ENCODE results near the gene LAMP1.
"Not testable (repeated sequence)": the region's sequence is repeated elsewhere in the genome, so short reads cannot be mapped to it uniquely, and the experiment has no call there.

Gene LAMP1

DNA sequence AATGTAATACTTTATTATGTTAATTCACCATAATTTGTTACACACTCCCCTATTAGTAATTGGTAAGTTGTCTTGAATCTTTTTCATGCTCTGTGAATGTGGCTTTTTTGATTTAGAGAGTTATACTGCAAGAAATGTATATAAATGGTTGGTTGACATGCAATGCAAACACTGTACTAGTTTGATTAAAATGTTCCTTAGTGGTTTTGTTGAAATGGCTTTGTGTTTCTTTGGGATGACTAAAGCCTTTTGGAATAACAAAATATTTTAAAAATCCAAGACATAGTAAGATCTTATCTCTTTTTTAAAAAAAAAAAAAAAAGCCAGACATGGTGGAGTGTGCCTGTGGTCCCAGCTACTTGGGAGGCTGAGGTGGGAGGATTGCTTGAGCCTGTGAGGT lies 10.5 kb downstream of the LAMP1 start:
- TF ChIP-seq, protein P1, sequence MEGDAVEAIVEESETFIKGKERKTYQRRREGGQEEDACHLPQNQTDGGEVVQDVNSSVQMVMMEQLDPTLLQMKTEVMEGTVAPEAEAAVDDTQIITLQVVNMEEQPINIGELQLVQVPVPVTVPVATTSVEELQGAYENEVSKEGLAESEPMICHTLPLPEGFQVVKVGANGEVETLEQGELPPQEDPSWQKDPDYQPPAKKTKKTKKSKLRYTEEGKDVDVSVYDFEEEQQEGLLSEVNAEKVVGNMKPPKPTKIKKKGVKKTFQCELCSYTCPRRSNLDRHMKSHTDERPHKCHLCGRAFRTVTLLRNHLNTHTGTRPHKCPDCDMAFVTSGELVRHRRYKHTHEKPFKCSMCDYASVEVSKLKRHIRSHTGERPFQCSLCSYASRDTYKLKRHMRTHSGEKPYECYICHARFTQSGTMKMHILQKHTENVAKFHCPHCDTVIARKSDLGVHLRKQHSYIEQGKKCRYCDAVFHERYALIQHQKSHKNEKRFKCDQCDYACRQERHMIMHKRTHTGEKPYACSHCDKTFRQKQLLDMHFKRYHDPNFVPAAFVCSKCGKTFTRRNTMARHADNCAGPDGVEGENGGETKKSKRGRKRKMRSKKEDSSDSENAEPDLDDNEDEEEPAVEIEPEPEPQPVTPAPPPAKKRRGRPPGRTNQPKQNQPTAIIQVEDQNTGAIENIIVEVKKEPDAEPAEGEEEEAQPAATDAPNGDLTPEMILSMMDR (IDR thresholded peaks at IDR 0.05; ENCODE audit: low read depth, low read length, missing control alignments) = no peak
- DNase-seq (ENCODE audit: low read depth) = no peak
- H3K4me3 ChIP-seq (ENCODE audit: low read depth, low read length) = no peak overlapping the region

DNA sequence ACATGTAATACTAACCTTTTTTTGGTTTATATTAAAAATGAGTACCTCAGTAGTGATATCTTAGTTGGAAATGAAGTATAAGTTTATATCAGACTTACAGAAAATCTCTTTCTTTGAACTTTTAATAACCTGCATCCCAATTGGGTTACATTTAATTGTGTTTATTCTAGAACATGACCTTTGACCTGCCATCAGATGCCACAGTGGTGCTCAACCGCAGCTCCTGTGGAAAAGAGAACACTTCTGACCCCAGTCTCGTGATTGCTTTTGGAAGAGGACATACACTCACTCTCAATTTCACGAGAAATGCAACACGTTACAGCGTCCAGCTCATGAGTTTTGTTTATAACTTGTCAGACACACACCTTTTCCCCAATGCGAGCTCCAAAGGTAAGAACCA lies 12.4 kb downstream of the LAMP1 start:
- TF ChIP-seq, protein P1 (IDR thresholded peaks at IDR 0.05; ENCODE audit: low read depth, low read length, missing control alignments) = no peak
- no peak overlapping the region for H3K4me3 ChIP-seq (ENCODE audit: low read depth, low read length)

DNA sequence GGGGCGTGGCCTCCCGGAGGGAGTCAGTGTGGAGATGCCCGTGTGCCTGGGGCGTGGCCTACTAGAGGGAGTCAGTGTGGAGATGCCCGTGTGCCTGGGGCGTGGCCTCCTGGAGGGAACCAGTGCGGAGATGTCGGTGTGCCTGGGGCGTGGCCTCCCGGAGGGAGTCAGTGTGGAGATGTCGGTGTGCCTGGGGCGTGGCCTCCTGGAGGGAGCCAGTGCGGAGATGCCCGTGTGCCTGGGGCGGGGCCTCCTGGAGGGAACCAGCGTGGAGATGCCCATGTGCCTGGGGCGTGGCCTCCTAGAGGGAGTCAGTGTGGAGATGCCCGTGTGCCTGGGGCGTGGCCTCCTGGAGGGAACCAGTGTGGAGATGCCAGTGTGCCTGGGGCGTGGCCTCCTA lies 17.1 kb downstream of the LAMP1 start:
- not testable (repeated sequence) for DNase-seq (ENCODE audit: low read depth); H3K4me3 ChIP-seq (ENCODE audit: low read depth, low read length)

More for the DNA sequence above, 12.4 kb downstream of the LAMP1 start:
- DNase-seq (ENCODE audit: low read depth) = no peak

DNA sequence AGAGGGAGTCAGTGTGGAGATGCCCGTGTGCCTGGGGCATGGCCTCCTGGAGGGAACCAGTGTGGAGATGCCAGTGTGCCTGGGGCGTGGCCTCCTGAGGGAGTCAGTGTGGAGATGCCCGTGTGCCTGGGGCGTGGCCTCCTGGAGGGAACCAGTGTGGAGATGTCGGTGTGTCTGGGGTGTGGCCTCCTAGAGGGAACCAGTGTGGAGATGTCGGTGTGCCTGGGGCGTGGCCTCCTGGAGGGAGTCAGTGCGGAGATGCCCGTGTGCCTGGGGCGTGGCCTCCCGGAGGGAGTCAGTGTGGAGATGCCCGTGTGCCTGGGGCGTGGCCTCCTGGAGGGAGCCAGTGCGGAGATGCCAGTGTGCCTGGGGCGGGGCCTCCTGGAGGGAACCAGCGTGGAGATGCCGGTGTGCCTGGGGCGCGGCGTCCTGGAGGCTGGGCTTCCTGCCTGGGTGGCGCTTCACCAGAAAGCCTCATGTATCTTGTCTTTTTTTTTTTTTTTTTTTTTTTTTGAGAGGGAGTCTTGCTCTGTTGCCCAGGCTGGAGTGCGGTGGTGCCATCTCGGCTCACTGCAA lies 17.9 kb downstream of the LAMP1 start:
- not testable (repeated sequence) for H3K4me3 ChIP-seq (ENCODE audit: low read depth, low read length); DNase-seq (ENCODE audit: low read depth)

DNA sequence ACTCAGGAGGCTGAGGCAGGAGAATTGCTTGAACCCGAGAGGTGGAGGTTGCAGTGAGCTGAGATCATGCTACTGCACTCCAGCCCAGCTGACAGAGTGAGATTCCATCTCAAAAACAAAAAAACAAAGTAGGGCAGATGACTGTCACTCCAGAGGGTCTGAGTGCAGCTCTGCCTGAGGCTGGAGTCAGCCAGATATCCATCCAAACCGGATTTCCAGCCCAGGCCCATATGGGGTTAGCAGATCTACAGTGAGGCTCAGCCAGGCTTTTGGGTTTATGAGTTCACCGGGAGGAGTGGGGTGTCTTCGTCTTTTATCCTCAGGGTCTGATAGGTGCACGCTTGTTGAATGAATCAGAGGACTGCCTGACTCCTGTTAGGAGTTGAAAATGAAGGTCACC lies 19.0 kb downstream of the LAMP1 start:
- H3K4me3 ChIP-seq (ENCODE audit: low read depth, low read length) = no peak overlapping the region
- TF ChIP-seq, protein P1 (IDR thresholded peaks at IDR 0.05; ENCODE audit: low read depth, low read length, missing control alignments) = no peak
- DNase-seq (ENCODE audit: low read depth) = no peak

DNA sequence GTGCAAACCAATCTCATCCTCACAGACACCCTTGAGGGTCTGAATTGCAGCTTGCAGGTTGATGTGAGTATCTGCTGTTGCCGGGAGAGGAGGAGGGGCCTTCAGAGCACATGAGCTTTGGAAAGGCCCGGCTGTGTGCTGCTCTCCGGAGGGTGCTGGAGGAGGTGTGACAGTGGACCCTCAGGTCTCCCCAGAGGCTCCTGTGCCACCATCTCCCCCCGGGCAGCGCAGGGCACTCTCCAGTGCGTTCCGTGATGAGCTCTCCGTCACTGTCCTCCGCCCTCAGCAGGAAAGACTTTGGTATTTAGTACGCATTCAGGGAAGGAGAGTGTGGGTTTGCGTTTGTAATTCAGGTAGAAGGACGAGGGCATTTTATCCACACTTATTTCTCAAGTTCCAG lies 20.0 kb downstream of the LAMP1 start:
- no peak overlapping the region for H3K4me3 ChIP-seq (ENCODE audit: low read depth, low read length)
- TF ChIP-seq, protein P1 (IDR thresholded peaks at IDR 0.05; ENCODE audit: low read depth, low read length, missing control alignments) = no peak
- DNase-seq (ENCODE audit: low read depth) = no peak

DNA sequence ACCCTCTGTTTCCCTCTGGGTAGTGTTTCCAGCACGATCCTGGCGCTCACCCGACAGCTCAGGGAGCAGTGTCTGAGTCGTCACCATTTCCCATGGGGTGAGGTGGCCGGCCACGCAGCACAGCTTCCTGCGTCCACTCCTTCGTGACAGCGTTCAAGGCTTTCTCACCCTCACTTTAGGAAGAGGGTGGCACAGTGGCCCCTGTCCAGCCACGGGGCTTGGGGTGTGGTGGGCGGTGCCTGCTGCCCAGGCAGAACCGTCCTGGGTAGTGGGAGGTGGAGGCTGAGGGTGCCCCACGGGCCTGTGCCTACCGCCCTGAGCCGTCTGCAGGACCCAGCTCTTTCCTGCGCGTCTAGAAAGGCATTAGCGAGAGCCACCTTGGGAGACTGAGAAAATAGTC lies 21.9 kb downstream of the LAMP1 start:
- no peak overlapping the region for H3K4me3 ChIP-seq (ENCODE audit: low read depth, low read length)
- TF ChIP-seq, protein P1 (IDR thresholded peaks at IDR 0.05; ENCODE audit: low read depth, low read length, missing control alignments) = no peak
- no peak for DNase-seq (ENCODE audit: low read depth)

DNA sequence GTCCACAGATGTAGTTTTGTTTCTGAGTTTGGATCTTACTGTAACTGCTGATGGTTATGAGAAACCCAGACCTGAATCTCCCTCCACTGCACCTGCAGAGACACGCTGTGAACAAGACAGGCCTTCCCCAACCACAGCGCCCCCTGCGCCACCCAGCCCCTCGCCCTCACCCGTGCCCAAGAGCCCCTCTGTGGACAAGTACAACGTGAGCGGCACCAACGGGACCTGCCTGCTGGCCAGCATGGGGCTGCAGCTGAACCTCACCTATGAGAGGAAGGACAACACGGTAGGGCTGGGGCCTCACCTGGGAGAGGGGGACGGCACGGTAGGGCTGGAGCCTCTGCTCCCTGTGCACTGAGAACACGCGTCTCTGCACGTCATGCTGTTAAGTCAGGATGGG lies 22.3 kb downstream of the LAMP1 start:
- no peak overlapping the region for H3K4me3 ChIP-seq (ENCODE audit: low read depth, low read length)
- DNase-seq (ENCODE audit: low read depth) = no peak
- TF ChIP-seq, protein P1 (IDR thresholded peaks at IDR 0.05; ENCODE audit: low read depth, low read length, missing control alignments) = no peak

All from GM12864 (cell line).